ENCODE measurements around the gene SMOC2.

The SMOC2 gene

GRCh38 chr6:168578036-168578435 is 137.1 kb downstream of the SMOC2 start:
- H3K9me3 ChIP-seq (ENCODE audit: low read depth, low read length) = no peaks in the 10 kb centered on the region
- TF ChIP-seq POLR2AphosphoS5 (IDR thresholded peaks at IDR 0.05; ENCODE audit: borderline replicate concordance, low read depth, low read length) = no peak
- no peak for TF ChIP-seq EZH2 (IDR thresholded peaks at IDR 0.05)
- no peak for TF ChIP-seq FOXP2 (optimal IDR thresholded peaks at IDR 0.05; ENCODE audit: control extremely low read depth, extremely low read length, insufficient read depth)
- no peak overlapping the region for H3K27ac ChIP-seq
- no peak overlapping the region for H3K4me3 ChIP-seq
- DNase-seq (ENCODE audit: low read depth, low spot score) = no peak
- no peak overlapping the region for H3K9ac ChIP-seq (ENCODE audit: insufficient read length)
- H3K36me3 ChIP-seq (ENCODE audit: insufficient read depth, low read length) = no peaks in the 10 kb centered on the region

GRCh38 chr6:168581236-168581635 is 140.3 kb downstream of the SMOC2 start:
- no peaks in the 10 kb centered on the region for H3K9me3 ChIP-seq (ENCODE audit: low read depth, low read length)
- no peak overlapping the region for H3K4me3 ChIP-seq
- H3K27ac ChIP-seq = no peak overlapping the region
- no peak for DNase-seq (ENCODE audit: low read depth, low spot score)
- TF ChIP-seq POLR2AphosphoS5 (IDR thresholded peaks at IDR 0.05; ENCODE audit: borderline replicate concordance, low read depth, low read length) (no peak), EZH2 (IDR thresholded peaks at IDR 0.05) (no peak), FOXP2 (optimal IDR thresholded peaks at IDR 0.05; ENCODE audit: control extremely low read depth, extremely low read length, insufficient read depth) (no peak)
- no peaks in the 10 kb centered on the region for H3K36me3 ChIP-seq (ENCODE audit: insufficient read depth, low read length)
- no peak overlapping the region for H3K9ac ChIP-seq (ENCODE audit: insufficient read length)

GRCh38 chr6:168581706-168582105 is 140.7 kb downstream of the SMOC2 start:
- TF ChIP-seq FOXP2 (optimal IDR thresholded peaks at IDR 0.05; ENCODE audit: control extremely low read depth, extremely low read length, insufficient read depth) (no peak), POLR2AphosphoS5 (IDR thresholded peaks at IDR 0.05; ENCODE audit: borderline replicate concordance, low read depth, low read length) (no peak), EZH2 (IDR thresholded peaks at IDR 0.05) (no peak)
- Histone ChIP-seq H3K9me3 (ENCODE audit: low read depth, low read length) (no peaks in the 10 kb centered on the region), H3K36me3 (ENCODE audit: insufficient read depth, low read length) (no peaks in the 10 kb centered on the region), H3K9ac (ENCODE audit: insufficient read length) (no peak overlapping the region), H3K27ac (no peak overlapping the region), H3K4me3 (no peak overlapping the region)
- DNase-seq (ENCODE audit: low read depth, low spot score) = no peak

GRCh38 chr6:168582571-168582981 is 141.6 kb downstream of the SMOC2 start:
- no peak for DNase-seq (ENCODE audit: low read depth, low spot score)

GRCh38 chr6:168583126-168583525 is 142.1 kb downstream of the SMOC2 start:
- no peaks in the 10 kb centered on the region for H3K9me3 ChIP-seq (ENCODE audit: low read depth, low read length)
- no peak overlapping the region for H3K4me3 ChIP-seq
- no peak overlapping the region for H3K9ac ChIP-seq (ENCODE audit: insufficient read length)
- no peak overlapping the region for H3K27ac ChIP-seq
- no peaks in the 10 kb centered on the region for H3K36me3 ChIP-seq (ENCODE audit: insufficient read depth, low read length)
- no peak for DNase-seq (ENCODE audit: low read depth, low spot score)
- TF ChIP-seq EZH2 (IDR thresholded peaks at IDR 0.05) (no peak), FOXP2 (optimal IDR thresholded peaks at IDR 0.05; ENCODE audit: control extremely low read depth, extremely low read length, insufficient read depth) (no peak), POLR2AphosphoS5 (IDR thresholded peaks at IDR 0.05; ENCODE audit: borderline replicate concordance, low read depth, low read length) (no peak)

More at GRCh38 chr6:168582571-168582981, 141.6 kb downstream of the SMOC2 start:
- H3K4me3 ChIP-seq = no peak overlapping the region
- H3K9ac ChIP-seq (ENCODE audit: insufficient read length) = no peak overlapping the region
- H3K27ac ChIP-seq = no peak overlapping the region
- H3K9me3 ChIP-seq (ENCODE audit: low read depth, low read length) = no peaks in the 10 kb centered on the region
- TF ChIP-seq POLR2AphosphoS5 (IDR thresholded peaks at IDR 0.05; ENCODE audit: borderline replicate concordance, low read depth, low read length) = no peak
- TF ChIP-seq FOXP2 (optimal IDR thresholded peaks at IDR 0.05; ENCODE audit: control extremely low read depth, extremely low read length, insufficient read depth) = no peak
- no peak for TF ChIP-seq EZH2 (IDR thresholded peaks at IDR 0.05)
- H3K36me3 ChIP-seq (ENCODE audit: insufficient read depth, low read length) = no peaks in the 10 kb centered on the region

- no peak overlapping the region for H3K9ac ChIP-seq (ENCODE audit: insufficient read length)
- no peak overlapping the region for H3K27ac ChIP-seq
- no peaks in the 10 kb centered on the region for H3K9me3 ChIP-seq (ENCODE audit: low read depth, low read length)
- H3K4me3 ChIP-seq = no peak overlapping the region
- no peaks in the 10 kb centered on the region for H3K36me3 ChIP-seq (ENCODE audit: insufficient read depth, low read length)
- no peak for TF ChIP-seq EZH2 (IDR thresholded peaks at IDR 0.05)
- no peak for TF ChIP-seq FOXP2 (optimal IDR thresholded peaks at IDR 0.05; ENCODE audit: control extremely low read depth, extremely low read length, insufficient read depth)
- no peak for TF ChIP-seq POLR2AphosphoS5 (IDR thresholded peaks at IDR 0.05; ENCODE audit: borderline replicate concordance, low read depth, low read length)
- no peak for DNase-seq (ENCODE audit: low read depth, low spot score)
Measured at GRCh38 chr6:168583821-168584220, 142.8 kb downstream of the SMOC2 start.

GRCh38 chr6:168584249-168584648 is 143.3 kb downstream of the SMOC2 start:
- no peaks in the 10 kb centered on the region for H3K36me3 ChIP-seq (ENCODE audit: insufficient read depth, low read length)
- H3K4me3 ChIP-seq = no peak overlapping the region
- no peaks in the 10 kb centered on the region for H3K9me3 ChIP-seq (ENCODE audit: low read depth, low read length)
- H3K27ac ChIP-seq = no peak overlapping the region
- no peak for DNase-seq (ENCODE audit: low read depth, low spot score)
- no peak overlapping the region for H3K9ac ChIP-seq (ENCODE audit: insufficient read length)
- TF ChIP-seq EZH2 (IDR thresholded peaks at IDR 0.05) = no peak
- no peak for TF ChIP-seq POLR2AphosphoS5 (IDR thresholded peaks at IDR 0.05; ENCODE audit: borderline replicate concordance, low read depth, low read length)
- no peak for TF ChIP-seq FOXP2 (optimal IDR thresholded peaks at IDR 0.05; ENCODE audit: control extremely low read depth, extremely low read length, insufficient read depth)

GRCh38 chr6:168584671-168585070 is 143.7 kb downstream of the SMOC2 start:
- no peak for TF ChIP-seq FOXP2 (optimal IDR thresholded peaks at IDR 0.05; ENCODE audit: control extremely low read depth, extremely low read length, insufficient read depth)
- TF ChIP-seq POLR2AphosphoS5 (IDR thresholded peaks at IDR 0.05; ENCODE audit: borderline replicate concordance, low read depth, low read length) = no peak
- no peak for TF ChIP-seq EZH2 (IDR thresholded peaks at IDR 0.05)
- no peak overlapping the region for H3K27ac ChIP-seq
- no peak for DNase-seq (ENCODE audit: low read depth, low spot score)
- H3K4me3 ChIP-seq = no peak overlapping the region
- no peaks in the 10 kb centered on the region for H3K36me3 ChIP-seq (ENCODE audit: insufficient read depth, low read length)
- no peaks in the 10 kb centered on the region for H3K9me3 ChIP-seq (ENCODE audit: low read depth, low read length)
- H3K9ac ChIP-seq (ENCODE audit: insufficient read length) = no peak overlapping the region

- Histone ChIP-seq H3K4me3 (no peak overlapping the region), H3K9me3 (ENCODE audit: low read depth, low read length) (no peaks in the 10 kb centered on the region), H3K9ac (ENCODE audit: insufficient read length) (no peak overlapping the region), H3K36me3 (ENCODE audit: insufficient read depth, low read length) (no peaks in the 10 kb centered on the region), H3K27ac (no peak overlapping the region)
- DNase-seq (ENCODE audit: low read depth, low spot score) = no peak
- TF ChIP-seq EZH2 (IDR thresholded peaks at IDR 0.05) = no peak
- TF ChIP-seq FOXP2 (optimal IDR thresholded peaks at IDR 0.05; ENCODE audit: control extremely low read depth, extremely low read length, insufficient read depth) = no peak
- TF ChIP-seq POLR2AphosphoS5 (IDR thresholded peaks at IDR 0.05; ENCODE audit: borderline replicate concordance, low read depth, low read length) = no peak
Measured at GRCh38 chr6:168585441-168585840, 144.5 kb downstream of the SMOC2 start.
